Measurements from ENCODE around the gene CCDC33. TPM values are rescaled to one million over a fixed set of nuclear protein-coding genes. Genes with fewer than 3 reads are reported as not detected.

The CCDC33 gene
- total and polyA plus RNA-seq, 2 experiments from 2014 or later, result 2.6 to 2.8 TPM

DNA sequence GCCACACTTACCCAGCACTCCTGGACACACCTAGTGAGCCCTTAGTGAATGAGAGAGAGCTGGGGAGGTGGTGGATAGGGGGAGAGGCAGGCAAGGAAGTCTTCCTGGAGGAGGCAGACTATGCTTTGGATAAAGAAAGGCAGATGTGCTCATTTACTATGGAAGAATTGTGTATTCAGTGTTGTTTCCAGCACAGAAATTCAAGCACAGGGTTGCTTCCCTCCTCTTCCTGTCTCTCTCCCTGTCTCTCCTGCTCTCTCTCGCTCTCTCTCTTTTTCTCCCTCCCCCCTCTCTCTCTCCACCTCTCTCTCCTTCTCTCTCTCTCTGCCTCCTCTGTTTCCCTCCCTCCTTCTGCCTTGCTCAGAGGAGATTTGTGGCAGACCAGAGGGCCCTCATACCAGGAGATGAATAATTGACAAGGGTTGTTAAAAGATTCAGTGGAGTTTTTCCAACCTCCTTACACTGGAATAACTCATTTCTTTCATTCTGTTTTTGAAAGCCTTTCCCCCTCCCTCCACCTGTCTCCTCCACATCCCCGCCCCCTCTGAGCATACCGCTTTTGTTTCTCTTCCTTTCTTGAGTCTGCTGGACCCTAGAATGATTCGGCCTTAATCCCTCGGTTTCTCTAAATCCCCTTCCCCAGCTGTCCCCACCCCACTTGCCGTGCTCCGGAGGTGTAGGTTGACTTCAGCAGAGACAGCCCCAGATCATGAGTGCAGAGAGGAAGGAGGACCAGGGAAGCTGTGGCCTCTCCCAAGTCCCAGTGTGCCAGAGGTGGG, 65.6 kb downstream of the CCDC33 start:
- Mint-ChIP-seq H3K27ac (no peak overlapping the region), H3K9me3 (no peaks in the 10 kb centered on the region; the same call in 2 of the 3 replicates), H3K36me3 (ENCODE audit: low read depth) (no peaks in the 10 kb centered on the region; the same call in 2 of the 3 replicates), H3K4me1 (peaks cover 59% of the 10 kb centered on the region), H3K4me3 (peak overlapping the region; percentile 19; the same call in 1 of the 3 replicates), H3K27me3 (ENCODE audit: insufficient read depth, low read depth, poor library complexity) (peaks cover 53% of the 10 kb centered on the region)
- Histone ChIP-seq H3K79me2 (replicated peaks; ENCODE audit: insufficient read depth) (no peaks in the 10 kb centered on the region), H3K4me1 (ENCODE audit: insufficient read depth) (peaks cover 57% of the 10 kb centered on the region), H3K4me3 (peak overlapping the region; percentile 31; the same call in 1 of the 2 replicates), H4K20me1 (replicated peaks; ENCODE audit: insufficient read depth) (no peaks in the 10 kb centered on the region), H3K27me3 (ENCODE audit: insufficient read depth) (peaks cover 61% of the 10 kb centered on the region), H3K4me2 (peak overlapping the region; percentile 70), H3K36me3 (ENCODE audit: insufficient read depth) (no peaks in the 10 kb centered on the region), H3K9me2 (ENCODE audit: insufficient read depth) (no peaks in the 10 kb centered on the region), H3K27ac (ENCODE audit: low read depth) (no peak overlapping the region), H2AFZ (peak overlapping the region; percentile 83; the same call in 1 of the 2 replicates), H3F3A (replicated peaks; ENCODE audit: low read depth) (no peaks in the 10 kb centered on the region; the same call in 1 of the 2 replicates)
- TF ChIP-seq EZH2phosphoT487 (IDR thresholded peaks at IDR 0.05; ENCODE audit: unreplicated experiment), result no peak
- peak; percentile 41 for DNase-seq (ENCODE audit: low spot score)
- ATAC-seq, result no peak

DNA sequence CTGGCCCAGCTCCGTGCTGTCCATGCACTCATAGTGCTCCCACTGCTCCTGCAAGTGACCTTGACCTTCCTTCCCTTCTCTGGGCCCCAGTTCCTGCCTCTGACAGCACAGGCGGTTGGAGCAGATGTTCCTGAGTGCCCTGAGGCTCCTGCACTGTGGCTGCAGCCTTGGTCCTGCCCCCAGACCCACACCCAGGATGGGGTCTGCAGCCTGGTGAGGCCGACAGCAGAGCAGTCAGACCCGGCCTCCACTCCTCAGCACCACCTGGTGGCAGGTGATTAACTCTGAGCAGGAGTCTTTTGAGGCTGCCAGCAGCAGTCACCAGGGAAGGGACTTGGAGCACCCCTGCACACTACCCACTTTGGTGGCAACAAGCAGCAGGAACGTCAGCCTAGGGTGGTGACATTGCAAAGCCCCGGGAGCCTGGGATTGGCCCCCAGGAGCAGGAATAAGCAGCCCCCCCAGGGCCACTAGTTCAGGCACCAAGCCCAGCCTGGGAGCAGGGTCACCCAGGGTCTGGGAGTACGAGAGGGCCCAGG, 66.8 kb downstream of the CCDC33 start:
- H3K27ac Mint-ChIP-seq, result no peak overlapping the region
- peaks cover 64% of the 10 kb centered on the region for H3K27me3 ChIP-seq (ENCODE audit: insufficient read depth)
- ATAC-seq (peak; percentile 79), DNase-seq (ENCODE audit: low spot score) (peak; percentile 85)
- no peak overlapping the region for H3K4me3 Mint-ChIP-seq
- H3K79me2 ChIP-seq (replicated peaks; ENCODE audit: insufficient read depth), result no peaks in the 10 kb centered on the region
- peaks cover 69% of the 10 kb centered on the region for H3K4me1 Mint-ChIP-seq
- H3K36me3 ChIP-seq (ENCODE audit: insufficient read depth), result no peaks in the 10 kb centered on the region
- H4K20me1 ChIP-seq (replicated peaks; ENCODE audit: insufficient read depth), result no peaks in the 10 kb centered on the region
- peaks cover 51% of the 10 kb centered on the region for H3K27me3 Mint-ChIP-seq (ENCODE audit: insufficient read depth, low read depth, poor library complexity)
- H3K4me3 ChIP-seq, result no peak overlapping the region
- no peak overlapping the region for H2AFZ ChIP-seq
- no peaks in the 10 kb centered on the region; the same call in 1 of the 2 replicates for H3F3A ChIP-seq (replicated peaks; ENCODE audit: low read depth)
- peaks cover 65% of the 10 kb centered on the region for H3K4me1 ChIP-seq (ENCODE audit: insufficient read depth)
- no peak overlapping the region; the same call in 1 of the 2 replicates for H3K4me2 ChIP-seq
- no peaks in the 10 kb centered on the region for H3K9me2 ChIP-seq (ENCODE audit: insufficient read depth)
- no peaks in the 10 kb centered on the region; the same call in 2 of the 3 replicates for H3K36me3 Mint-ChIP-seq (ENCODE audit: low read depth)
- H3K9me3 Mint-ChIP-seq, result no peaks in the 10 kb centered on the region; the same call in 1 of the 3 replicates
- H3K27ac ChIP-seq (ENCODE audit: low read depth), result no peak overlapping the region
- TF ChIP-seq, protein P1, sequence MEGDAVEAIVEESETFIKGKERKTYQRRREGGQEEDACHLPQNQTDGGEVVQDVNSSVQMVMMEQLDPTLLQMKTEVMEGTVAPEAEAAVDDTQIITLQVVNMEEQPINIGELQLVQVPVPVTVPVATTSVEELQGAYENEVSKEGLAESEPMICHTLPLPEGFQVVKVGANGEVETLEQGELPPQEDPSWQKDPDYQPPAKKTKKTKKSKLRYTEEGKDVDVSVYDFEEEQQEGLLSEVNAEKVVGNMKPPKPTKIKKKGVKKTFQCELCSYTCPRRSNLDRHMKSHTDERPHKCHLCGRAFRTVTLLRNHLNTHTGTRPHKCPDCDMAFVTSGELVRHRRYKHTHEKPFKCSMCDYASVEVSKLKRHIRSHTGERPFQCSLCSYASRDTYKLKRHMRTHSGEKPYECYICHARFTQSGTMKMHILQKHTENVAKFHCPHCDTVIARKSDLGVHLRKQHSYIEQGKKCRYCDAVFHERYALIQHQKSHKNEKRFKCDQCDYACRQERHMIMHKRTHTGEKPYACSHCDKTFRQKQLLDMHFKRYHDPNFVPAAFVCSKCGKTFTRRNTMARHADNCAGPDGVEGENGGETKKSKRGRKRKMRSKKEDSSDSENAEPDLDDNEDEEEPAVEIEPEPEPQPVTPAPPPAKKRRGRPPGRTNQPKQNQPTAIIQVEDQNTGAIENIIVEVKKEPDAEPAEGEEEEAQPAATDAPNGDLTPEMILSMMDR (conservative IDR thresholded peaks at IDR 0.05; ENCODE audit: low read depth in 2 of 2), result peak; percentile 77 to 90
- TF ChIP-seq, protein P2, sequence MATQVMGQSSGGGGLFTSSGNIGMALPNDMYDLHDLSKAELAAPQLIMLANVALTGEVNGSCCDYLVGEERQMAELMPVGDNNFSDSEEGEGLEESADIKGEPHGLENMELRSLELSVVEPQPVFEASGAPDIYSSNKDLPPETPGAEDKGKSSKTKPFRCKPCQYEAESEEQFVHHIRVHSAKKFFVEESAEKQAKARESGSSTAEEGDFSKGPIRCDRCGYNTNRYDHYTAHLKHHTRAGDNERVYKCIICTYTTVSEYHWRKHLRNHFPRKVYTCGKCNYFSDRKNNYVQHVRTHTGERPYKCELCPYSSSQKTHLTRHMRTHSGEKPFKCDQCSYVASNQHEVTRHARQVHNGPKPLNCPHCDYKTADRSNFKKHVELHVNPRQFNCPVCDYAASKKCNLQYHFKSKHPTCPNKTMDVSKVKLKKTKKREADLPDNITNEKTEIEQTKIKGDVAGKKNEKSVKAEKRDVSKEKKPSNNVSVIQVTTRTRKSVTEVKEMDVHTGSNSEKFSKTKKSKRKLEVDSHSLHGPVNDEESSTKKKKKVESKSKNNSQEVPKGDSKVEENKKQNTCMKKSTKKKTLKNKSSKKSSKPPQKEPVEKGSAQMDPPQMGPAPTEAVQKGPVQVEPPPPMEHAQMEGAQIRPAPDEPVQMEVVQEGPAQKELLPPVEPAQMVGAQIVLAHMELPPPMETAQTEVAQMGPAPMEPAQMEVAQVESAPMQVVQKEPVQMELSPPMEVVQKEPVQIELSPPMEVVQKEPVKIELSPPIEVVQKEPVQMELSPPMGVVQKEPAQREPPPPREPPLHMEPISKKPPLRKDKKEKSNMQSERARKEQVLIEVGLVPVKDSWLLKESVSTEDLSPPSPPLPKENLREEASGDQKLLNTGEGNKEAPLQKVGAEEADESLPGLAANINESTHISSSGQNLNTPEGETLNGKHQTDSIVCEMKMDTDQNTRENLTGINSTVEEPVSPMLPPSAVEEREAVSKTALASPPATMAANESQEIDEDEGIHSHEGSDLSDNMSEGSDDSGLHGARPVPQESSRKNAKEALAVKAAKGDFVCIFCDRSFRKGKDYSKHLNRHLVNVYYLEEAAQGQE (IDR thresholded peaks at IDR 0.05; ENCODE audit: unreplicated experiment), result no peak
- TF ChIP-seq STAT1 (IDR thresholded peaks at IDR 0.05; ENCODE audit: unreplicated experiment) (no peak), NANOG (IDR thresholded peaks at IDR 0.05; ENCODE audit: borderline replicate concordance) (no peak), POLR2AphosphoS5 (IDR thresholded peaks at IDR 0.05; ENCODE audit: low read depth) (no peak), CREB1 (CRISPR knock-in tag; IDR thresholded peaks at IDR 0.05; ENCODE audit: low read depth) (no peak)
- TF ChIP-seq, protein P3, sequence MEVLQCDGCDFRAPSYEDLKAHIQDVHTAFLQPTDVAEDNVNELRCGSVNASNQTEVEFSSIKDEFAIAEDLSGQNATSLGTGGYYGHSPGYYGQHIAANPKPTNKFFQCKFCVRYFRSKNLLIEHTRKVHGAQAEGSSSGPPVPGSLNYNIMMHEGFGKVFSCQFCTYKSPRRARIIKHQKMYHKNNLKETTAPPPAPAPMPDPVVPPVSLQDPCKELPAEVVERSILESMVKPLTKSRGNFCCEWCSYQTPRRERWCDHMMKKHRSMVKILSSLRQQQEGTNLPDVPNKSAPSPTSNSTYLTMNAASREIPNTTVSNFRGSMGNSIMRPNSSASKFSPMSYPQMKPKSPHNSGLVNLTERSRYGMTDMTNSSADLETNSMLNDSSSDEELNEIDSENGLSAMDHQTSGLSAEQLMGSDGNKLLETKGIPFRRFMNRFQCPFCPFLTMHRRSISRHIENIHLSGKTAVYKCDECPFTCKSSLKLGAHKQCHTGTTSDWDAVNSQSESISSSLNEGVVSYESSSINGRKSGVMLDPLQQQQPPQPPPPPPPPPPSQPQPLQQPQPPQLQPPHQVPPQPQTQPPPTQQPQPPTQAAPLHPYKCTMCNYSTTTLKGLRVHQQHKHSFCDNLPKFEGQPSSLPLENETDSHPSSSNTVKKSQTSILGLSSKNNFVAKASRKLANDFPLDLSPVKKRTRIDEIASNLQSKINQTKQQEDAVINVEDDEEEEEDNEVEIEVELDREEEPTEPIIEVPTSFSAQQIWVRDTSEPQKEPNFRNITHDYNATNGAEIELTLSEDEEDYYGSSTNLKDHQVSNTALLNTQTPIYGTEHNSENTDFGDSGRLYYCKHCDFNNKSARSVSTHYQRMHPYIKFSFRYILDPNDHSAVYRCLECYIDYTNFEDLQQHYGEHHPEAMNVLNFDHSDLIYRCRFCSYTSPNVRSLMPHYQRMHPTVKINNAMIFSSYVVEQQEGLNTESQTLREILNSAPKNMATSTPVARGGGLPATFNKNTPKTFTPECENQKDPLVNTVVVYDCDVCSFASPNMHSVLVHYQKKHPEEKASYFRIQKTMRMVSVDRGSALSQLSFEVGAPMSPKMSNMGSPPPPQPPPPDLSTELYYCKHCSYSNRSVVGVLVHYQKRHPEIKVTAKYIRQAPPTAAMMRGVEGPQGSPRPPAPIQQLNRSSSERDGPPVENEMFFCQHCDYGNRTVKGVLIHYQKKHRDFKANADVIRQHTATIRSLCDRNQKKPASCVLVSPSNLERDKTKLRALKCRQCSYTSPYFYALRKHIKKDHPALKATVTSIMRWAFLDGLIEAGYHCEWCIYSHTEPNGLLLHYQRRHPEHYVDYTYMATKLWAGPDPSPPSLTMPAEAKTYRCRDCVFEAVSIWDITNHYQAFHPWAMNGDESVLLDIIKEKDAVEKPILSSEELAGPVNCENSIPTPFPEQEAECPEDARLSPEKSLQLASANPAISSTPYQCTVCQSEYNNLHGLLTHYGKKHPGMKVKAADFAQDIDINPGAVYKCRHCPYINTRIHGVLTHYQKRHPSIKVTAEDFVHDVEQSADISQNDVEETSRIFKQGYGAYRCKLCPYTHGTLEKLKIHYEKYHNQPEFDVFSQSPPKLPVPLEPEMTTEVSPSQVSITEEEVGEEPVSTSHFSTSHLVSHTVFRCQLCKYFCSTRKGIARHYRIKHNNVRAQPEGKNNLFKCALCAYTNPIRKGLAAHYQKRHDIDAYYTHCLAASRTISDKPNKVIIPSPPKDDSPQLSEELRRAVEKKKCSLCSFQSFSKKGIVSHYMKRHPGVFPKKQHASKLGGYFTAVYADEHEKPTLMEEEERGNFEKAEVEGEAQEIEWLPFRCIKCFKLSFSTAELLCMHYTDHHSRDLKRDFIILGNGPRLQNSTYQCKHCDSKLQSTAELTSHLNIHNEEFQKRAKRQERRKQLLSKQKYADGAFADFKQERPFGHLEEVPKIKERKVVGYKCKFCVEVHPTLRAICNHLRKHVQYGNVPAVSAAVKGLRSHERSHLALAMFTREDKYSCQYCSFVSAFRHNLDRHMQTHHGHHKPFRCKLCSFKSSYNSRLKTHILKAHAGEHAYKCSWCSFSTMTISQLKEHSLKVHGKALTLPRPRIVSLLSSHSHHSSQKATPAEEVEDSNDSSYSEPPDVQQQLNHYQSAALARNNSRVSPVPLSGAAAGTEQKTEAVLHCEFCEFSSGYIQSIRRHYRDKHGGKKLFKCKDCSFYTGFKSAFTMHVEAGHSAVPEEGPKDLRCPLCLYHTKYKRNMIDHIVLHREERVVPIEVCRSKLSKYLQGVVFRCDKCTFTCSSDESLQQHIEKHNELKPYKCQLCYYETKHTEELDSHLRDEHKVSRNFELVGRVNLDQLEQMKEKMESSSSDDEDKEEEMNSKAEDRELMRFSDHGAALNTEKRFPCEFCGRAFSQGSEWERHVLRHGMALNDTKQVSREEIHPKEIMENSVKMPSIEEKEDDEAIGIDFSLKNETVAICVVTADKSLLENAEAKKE (CRISPR knock-in tag; IDR thresholded peaks at IDR 0.05), result no peak

All from GM23338 (cell line).